Prostate gland (tissue), 2 donors: Measurements from ENCODE around the gene NRSN2.

Experiments
- POLR2A ChIP-seq: fragments of 450-650 bp; IDR thresholded peaks from one replicate; pipeline ENCODE4 v1.6.1; 2016; ENCODE audit warnings: antibody characterized with exemption, mild to moderate bottlenecking
- POLR2AphosphoS5 ChIP-seq: sonication (generic); formaldehyde crosslinking; IDR thresholded peaks from one replicate; pipeline ENCODE4 v1.6.1; 2017; ENCODE audit warnings: antibody characterized with exemption
- TF ChIP-seq, protein P1 (sequence below), 4 experiments: fragments of 200-600 bp in 2 of 4; fragments of 450-650 bp in 2 of 4; sonication (generic) in 2 of 4; IDR thresholded peaks; 1 replicate in 3 of 4; 2 replicates in 1 of 4; pipeline ENCODE4 v1.5.1; 2016 to 2019; ENCODE audit warnings: antibody characterized with exemption in 4 of 4, mild to moderate bottlenecking in 2 of 4, moderate library complexity in 2 of 4

DNA sequence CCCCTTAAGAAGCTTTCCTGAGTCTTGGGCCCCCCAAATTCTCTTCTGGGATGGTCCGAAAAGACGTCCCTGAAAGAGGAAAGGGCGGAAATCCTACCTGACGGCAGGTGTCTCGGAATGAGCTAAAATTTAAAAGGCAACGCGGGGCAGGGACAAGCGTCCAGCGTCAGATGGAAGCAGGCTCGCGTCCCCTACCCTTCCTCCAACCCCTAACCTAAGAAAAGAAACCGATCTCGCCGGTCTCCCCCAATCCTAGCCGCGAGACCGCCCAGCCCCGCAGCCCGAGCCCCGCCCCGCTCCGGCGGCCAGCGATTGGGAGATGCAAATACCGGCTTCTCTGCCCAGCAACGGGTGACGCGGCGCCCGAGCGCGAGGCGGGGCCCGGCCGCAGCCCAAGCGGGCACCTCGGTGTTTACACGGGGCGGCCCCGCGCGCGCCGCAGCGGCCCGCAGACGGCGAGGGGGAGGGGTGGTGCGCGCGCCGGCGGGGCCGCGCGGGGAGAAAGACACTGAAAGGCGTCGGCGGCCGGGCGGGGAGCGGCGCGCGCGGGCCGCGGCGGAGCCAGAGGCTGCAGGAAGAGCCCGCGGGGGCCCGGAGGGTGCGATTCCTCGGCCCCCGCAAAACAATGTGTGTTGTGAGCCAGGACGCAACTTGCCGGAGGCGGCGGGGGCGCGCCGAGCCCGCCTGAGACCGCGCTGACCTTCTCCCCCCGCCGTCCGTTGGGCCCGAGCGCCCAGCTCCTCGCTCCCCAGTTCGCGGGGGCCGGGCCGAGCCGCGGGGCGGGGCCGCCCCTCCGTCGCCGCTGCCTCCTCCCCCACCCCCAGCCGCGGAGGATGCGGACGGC is 21.6 kb upstream of the NRSN2 start, which contains the start of gene SOX12:
- TF ChIP-seq POLR2A, result peak; percentile 47
- TF ChIP-seq, protein P1, sequence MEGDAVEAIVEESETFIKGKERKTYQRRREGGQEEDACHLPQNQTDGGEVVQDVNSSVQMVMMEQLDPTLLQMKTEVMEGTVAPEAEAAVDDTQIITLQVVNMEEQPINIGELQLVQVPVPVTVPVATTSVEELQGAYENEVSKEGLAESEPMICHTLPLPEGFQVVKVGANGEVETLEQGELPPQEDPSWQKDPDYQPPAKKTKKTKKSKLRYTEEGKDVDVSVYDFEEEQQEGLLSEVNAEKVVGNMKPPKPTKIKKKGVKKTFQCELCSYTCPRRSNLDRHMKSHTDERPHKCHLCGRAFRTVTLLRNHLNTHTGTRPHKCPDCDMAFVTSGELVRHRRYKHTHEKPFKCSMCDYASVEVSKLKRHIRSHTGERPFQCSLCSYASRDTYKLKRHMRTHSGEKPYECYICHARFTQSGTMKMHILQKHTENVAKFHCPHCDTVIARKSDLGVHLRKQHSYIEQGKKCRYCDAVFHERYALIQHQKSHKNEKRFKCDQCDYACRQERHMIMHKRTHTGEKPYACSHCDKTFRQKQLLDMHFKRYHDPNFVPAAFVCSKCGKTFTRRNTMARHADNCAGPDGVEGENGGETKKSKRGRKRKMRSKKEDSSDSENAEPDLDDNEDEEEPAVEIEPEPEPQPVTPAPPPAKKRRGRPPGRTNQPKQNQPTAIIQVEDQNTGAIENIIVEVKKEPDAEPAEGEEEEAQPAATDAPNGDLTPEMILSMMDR (IDR thresholded peaks at IDR 0.05), result peak in 1 of 4 experiments; percentile 5
- TF ChIP-seq POLR2AphosphoS5, result peak; percentile 64
